ENCODE data around the gene NRG3. TPM values are rescaled to one million over a fixed set of nuclear protein-coding genes. Genes with fewer than 3 reads are reported as not detected.

NRG3 gene
- total RNA-seq, 1 donor from 2014 or later: 6.1 TPM

- Mint-ChIP-seq H3K27me3 (no peaks in the 10 kb centered on the region), H3K4me3 (no peak overlapping the region), H3K36me3 (no peaks in the 10 kb centered on the region), H3K4me1 (ENCODE audit: unreplicated experiment) (no peaks in the 10 kb centered on the region), H3K27ac (no peak overlapping the region), H3K9me3 (no peaks in the 10 kb centered on the region)
- DNase-seq (ENCODE audit: extremely low spot score, unreplicated experiment): no peak
- TF ChIP-seq CTCF (conservative IDR thresholded peaks at IDR 0.05): no peak
Measured at GRCh38 chr10:81914736-81915503, 39.9 kb downstream of the NRG3 start.

GRCh38 chr10:81915504-81915897 is 40.5 kb downstream of the NRG3 start:
- H3K4me3 Mint-ChIP-seq: no peak overlapping the region
- no peaks in the 10 kb centered on the region for H3K36me3 Mint-ChIP-seq
- no peaks in the 10 kb centered on the region for H3K4me1 Mint-ChIP-seq (ENCODE audit: unreplicated experiment)
- H3K9me3 Mint-ChIP-seq: no peaks in the 10 kb centered on the region
- TF ChIP-seq CTCF (conservative IDR thresholded peaks at IDR 0.05): no peak
- no peak for DNase-seq (ENCODE audit: extremely low spot score, unreplicated experiment)
- H3K27ac Mint-ChIP-seq: no peak overlapping the region
- no peaks in the 10 kb centered on the region for H3K27me3 Mint-ChIP-seq

- H3K4me1 Mint-ChIP-seq (ENCODE audit: unreplicated experiment): no peaks in the 10 kb centered on the region
Measured at GRCh38 chr10:81917666-81918065, 42.7 kb downstream of the NRG3 start.

GRCh38 chr10:81918766-81919165 is 43.8 kb downstream of the NRG3 start:
- Mint-ChIP-seq H3K36me3 (no peaks in the 10 kb centered on the region), H3K4me1 (ENCODE audit: unreplicated experiment) (no peaks in the 10 kb centered on the region), H3K4me3 (no peak overlapping the region), H3K27me3 (no peaks in the 10 kb centered on the region), H3K9me3 (peaks cover 3% of the 10 kb centered on the region), H3K27ac (no peak overlapping the region)
- DNase-seq (ENCODE audit: extremely low spot score, unreplicated experiment): no peak
- no peak for TF ChIP-seq CTCF (conservative IDR thresholded peaks at IDR 0.05)

More at GRCh38 chr10:81917666-81918065, 42.7 kb downstream of the NRG3 start:
- H3K36me3 Mint-ChIP-seq: no peaks in the 10 kb centered on the region
- H3K27me3 Mint-ChIP-seq: no peaks in the 10 kb centered on the region
- no peak overlapping the region for H3K4me3 Mint-ChIP-seq
- no peaks in the 10 kb centered on the region for H3K9me3 Mint-ChIP-seq
- no peak for DNase-seq (ENCODE audit: extremely low spot score, unreplicated experiment)
- no peak for TF ChIP-seq CTCF (conservative IDR thresholded peaks at IDR 0.05)
- H3K27ac Mint-ChIP-seq: no peak overlapping the region

- Mint-ChIP-seq H3K27me3 (no peaks in the 10 kb centered on the region), H3K4me3 (no peak overlapping the region), H3K27ac (no peak overlapping the region), H3K36me3 (no peaks in the 10 kb centered on the region), H3K9me3 (peaks cover 5% of the 10 kb centered on the region), H3K4me1 (ENCODE audit: unreplicated experiment) (no peaks in the 10 kb centered on the region)
- peak; percentile 71 for TF ChIP-seq CTCF (conservative IDR thresholded peaks at IDR 0.05)
- DNase-seq (ENCODE audit: extremely low spot score, unreplicated experiment): no peak
Measured at GRCh38 chr10:81920213-81920829, 45.3 kb downstream of the NRG3 start.

All from type B pancreatic cell (in vitro differentiated cells).